ENCODE results near the gene ZNF777.
A peak's percentile ranks its signal among the peaks of the same experiment; 100 is the strongest.

Gene ZNF777

GRCh38 chr7:149463500-149464161, 2.8 kb upstream of the ZNF777 start:
- POLR2A ChIA-PET, result no interaction called here
- no peak overlapping the region for H3K4me3 ChIP-seq (ENCODE audit: low read depth, low read length)
- CTCF ChIA-PET, result interaction anchor here (1.2 to 1.3 kb wide), 2 partner anchors 32 to 154 kb away, joined by 4 to 5 read pairs; no protein-coding TSS in a partner anchor
- DNase-seq (ENCODE audit: low read depth, low spot score), result no peak
- TF ChIP-seq CTCF (IDR thresholded peaks at IDR 0.05; ENCODE audit: insufficient read depth, low read length, missing control alignments), result no peak

- H3K4me3 ChIP-seq (ENCODE audit: low read depth, low read length), result no peak overlapping the region
- no peak for DNase-seq (ENCODE audit: low read depth, low spot score)
- POLR2A ChIA-PET, result interaction anchor here (0.6 kb wide), 1 partner anchor 152 kb away, joined by 3 read pairs; no protein-coding TSS in a partner anchor
- TF ChIP-seq CTCF (IDR thresholded peaks at IDR 0.05; ENCODE audit: insufficient read depth, low read length, missing control alignments), result no peak
- CTCF ChIA-PET, result interaction anchor here (1.3 to 2.4 kb wide), 2 partner anchors 16 to 152 kb away, joined by 4 to 10 read pairs; no protein-coding TSS in a partner anchor
Measured at GRCh38 chr7:149462101-149462520, 1.2 kb upstream of the ZNF777 start.

- peak overlapping the region; percentile 67 for H3K4me3 ChIP-seq (ENCODE audit: low read depth, low read length)
- no peak for DNase-seq (ENCODE audit: low read depth, low spot score)
- no peak for TF ChIP-seq CTCF (IDR thresholded peaks at IDR 0.05; ENCODE audit: insufficient read depth, low read length, missing control alignments)
- ChIA-PET CTCF (interaction anchor here (0.7 to 2.4 kb wide), 13 partner anchors 13 to 198 kb away, joined by 3 to 10 read pairs (median 4); partner anchors contain the start of gene ZNF783), POLR2A (interaction anchor here (0.6 to 1.0 kb wide), 4 partner anchors 21 to 198 kb away, joined by 3 read pairs; partner anchors contain the start of gene ZNF783)
Measured at GRCh38 chr7:149459540-149460452, 1.1 kb downstream of the ZNF777 start.

GRCh38 chr7:149459201-149459539, 1.7 kb downstream of the ZNF777 start:
- no peak for DNase-seq (ENCODE audit: low read depth, low spot score)
- ChIA-PET POLR2A (no interaction called here), CTCF (interaction anchor here (0.6 to 2.0 kb wide), 4 partner anchors 7 to 257 kb away, joined by 3 to 5 read pairs (median 4); no protein-coding TSS in a partner anchor)
- H3K4me3 ChIP-seq (ENCODE audit: low read depth, low read length), result peak overlapping the region; percentile 67
- TF ChIP-seq CTCF (IDR thresholded peaks at IDR 0.05; ENCODE audit: insufficient read depth, low read length, missing control alignments), result no peak

GRCh38 chr7:149458235-149458634, 2.6 kb downstream of the ZNF777 start:
- ChIA-PET POLR2A (no interaction called here), CTCF (interaction anchor here (1.3 to 2.0 kb wide), 2 partner anchors 34 to 258 kb away, joined by 5 read pairs; no protein-coding TSS in a partner anchor)
- TF ChIP-seq CTCF (IDR thresholded peaks at IDR 0.05; ENCODE audit: insufficient read depth, low read length, missing control alignments), result no peak
- H3K4me3 ChIP-seq (ENCODE audit: low read depth, low read length), result no peak overlapping the region; the same call in 1 of the 2 replicates
- no peak for DNase-seq (ENCODE audit: low read depth, low spot score)

GRCh38 chr7:149457766-149458165, 3.1 kb downstream of the ZNF777 start:
- H3K4me3 ChIP-seq (ENCODE audit: low read depth, low read length), result no peak overlapping the region
- no peak for TF ChIP-seq CTCF (IDR thresholded peaks at IDR 0.05; ENCODE audit: insufficient read depth, low read length, missing control alignments)
- POLR2A ChIA-PET, result no interaction called here
- DNase-seq (ENCODE audit: low read depth, low spot score), result no peak
- CTCF ChIA-PET, result interaction anchor here (1.3 to 2.0 kb wide), 2 partner anchors 34 to 259 kb away, joined by 5 read pairs; no protein-coding TSS in a partner anchor
